Activated T-cell treated with anti-CD3 and anti-CD28 coated beads for 4 hours (primary cell): ENCODE data around the gene SLFNL1.

ENCODE experiments used
- DNase-seq: peaks from one replicate; pipeline ENCODE4 v3.0.0-alpha.2; 2020

Gene SLFNL1

DNA sequence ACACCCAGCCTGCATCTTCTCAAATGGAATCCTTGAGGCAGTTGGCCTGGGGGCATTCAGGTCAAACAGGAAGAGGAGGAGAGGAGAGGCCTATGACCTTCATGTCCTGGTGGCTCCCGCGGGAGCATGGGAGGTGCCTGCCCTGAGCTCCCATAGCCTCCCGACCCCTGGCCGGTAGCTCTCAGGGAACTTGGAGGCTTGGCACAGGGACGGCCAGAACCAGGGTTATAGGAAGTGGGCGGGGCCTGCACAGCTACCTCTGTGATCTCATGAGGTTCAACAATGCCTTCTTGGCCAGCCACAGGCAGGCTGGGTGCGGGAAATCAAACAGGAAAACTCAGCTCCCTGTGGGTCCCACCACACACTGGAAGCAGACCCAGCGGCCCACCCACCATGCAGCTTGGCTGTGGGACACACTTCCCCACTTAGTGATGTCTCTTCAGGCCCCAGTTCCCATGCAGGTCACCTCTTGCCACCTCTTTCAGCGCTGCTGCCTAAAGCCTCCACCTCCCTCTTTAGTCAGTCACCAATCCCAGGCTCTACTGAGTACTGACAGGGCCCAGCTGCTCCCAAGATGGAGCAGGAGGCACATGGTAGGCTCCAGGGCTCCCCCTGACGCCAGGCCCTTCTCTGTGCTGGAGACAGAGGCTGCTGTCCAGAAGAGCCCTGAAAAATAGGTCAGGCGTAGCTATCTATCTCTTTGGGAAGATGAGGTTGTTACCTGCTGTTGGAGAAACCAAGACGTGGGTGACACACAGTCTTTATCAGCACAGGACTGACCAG lies at the start of gene SLFNL1:
Gene SLFNL1, minus strand, starts transcription at position 200 of the 783 bp plus-strand sequence. CDS start 1,065 bp downstream, outside the sequence.
- no peak for DNase-seq

- no peak for DNase-seq
Observed at GRCh38 chr1:41056907-41057306, 35.4 kb upstream of the SLFNL1 start.

- no peak for DNase-seq
Observed at GRCh38 chr1:41053316-41053715, 31.8 kb upstream of the SLFNL1 start.

DNA sequence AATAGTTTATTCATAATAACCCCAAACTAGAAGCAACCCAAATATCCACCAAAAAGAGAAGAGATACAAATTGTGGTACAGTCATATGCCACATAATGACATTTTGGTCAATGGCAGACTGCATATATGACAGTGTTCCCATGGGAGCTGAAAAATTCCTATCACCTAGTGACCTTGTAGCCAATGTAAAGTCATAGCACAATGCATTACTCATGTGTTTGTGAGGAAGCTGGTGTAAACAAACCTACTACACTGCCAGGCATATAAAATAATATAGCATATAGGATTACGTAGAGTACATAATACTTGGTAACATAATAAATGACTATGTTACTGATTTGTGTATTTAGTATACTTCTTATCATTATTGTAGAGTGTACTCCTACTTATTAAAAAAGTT lies 29.5 kb upstream of the SLFNL1 start:
- no peak for DNase-seq

DNA sequence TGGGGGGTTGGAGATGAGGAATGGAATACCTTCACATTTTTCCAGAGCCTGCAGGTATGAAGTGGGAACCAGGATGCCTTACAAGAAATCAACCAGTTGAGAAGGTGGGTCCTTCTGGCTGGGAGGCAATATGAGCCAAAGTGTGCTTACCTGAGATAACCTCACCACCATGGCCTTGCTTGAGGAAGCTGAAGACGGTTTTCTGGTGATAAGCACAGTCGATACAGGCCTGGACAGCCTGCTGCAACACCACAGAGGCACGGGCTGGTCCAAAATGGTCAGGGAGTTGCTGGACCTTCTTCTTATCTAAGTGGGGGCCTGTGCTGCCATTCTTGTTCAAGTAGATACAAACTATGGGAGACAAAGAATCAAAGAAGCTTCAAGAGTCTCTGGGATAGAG lies 27.0 kb upstream of the SLFNL1 start:
- DNase-seq, result no peak

DNA sequence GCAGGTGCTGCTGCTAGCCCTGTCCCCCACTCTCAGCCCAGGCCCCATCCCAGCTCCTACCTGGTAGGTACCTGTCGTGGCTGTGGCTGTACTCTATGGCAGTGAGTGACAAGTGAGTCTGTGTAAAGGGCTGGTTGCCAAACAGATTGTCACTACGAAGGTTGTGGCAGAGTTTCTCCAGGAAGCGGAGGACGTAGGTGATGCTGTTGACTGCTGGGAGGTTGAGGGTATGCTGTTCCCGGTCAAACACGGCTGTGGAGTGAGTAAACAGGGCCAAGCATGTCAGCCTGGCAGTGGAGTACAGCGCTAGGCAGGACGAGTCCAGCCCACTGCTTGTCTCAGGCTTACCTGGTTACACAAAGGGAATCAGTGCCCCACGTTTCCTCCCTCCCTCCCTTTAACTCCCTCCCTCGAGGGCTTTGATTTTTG lies 24.8 kb upstream of the SLFNL1 start:
- DNase-seq, result no peak

DNA sequence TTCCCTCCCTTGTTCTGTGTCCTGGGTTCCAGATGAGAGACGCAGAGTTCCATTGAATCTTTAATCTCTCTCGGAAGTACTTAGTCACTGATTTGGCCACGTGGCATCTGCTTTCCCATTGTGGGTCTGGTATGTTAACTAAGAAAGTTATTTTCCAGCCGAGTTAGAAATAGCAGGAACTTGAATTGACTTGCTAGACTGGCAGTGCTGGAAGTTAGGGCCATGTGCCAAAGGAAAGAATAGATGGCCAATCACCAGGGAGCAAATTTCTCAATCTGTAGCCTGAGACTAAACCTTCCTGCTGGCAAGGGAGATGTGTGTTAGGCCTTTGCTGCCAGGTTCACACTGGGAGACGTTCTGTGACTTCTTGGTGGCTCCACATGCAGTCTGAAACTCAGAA lies 24.2 kb upstream of the SLFNL1 start:
- no peak for DNase-seq

DNA sequence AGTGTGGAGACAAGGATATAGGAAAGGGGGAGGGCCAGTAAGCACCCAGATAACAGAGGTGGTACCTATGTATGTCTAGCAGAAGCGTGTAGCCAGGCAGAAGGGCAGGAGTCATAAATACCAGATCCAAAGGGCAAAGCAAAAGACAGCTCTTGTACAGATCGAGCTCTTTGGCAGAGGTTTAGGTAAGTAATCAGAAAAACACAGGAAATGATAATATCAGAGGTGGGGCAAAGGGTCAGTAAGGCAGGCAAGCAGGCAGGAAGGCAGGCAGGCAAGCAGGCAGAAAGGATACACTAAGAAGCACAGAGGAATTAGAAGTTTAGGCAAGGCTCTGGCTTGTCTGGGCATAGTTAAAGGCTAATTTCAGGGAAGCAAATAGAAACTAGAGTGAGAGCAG lies 22.7 kb upstream of the SLFNL1 start:
- DNase-seq, result no peak

- no peak for DNase-seq
Observed at GRCh38 chr1:41041614-41042270, 20.2 kb upstream of the SLFNL1 start.

- no peak for DNase-seq
Observed at GRCh38 chr1:41038110-41038509, 16.6 kb upstream of the SLFNL1 start.

GRCh38 chr1:41037116-41037903 lies 15.8 kb upstream of the SLFNL1 start:
- DNase-seq, result no peak

- DNase-seq, result no peak
Observed at GRCh38 chr1:41033272-41033671, 11.7 kb upstream of the SLFNL1 start.

- DNase-seq, result no peak
Observed at GRCh38 chr1:41032147-41032546, 10.6 kb upstream of the SLFNL1 start.

- no peak for DNase-seq
Observed at GRCh38 chr1:41030872-41031616, 9.5 kb upstream of the SLFNL1 start.

- no peak for DNase-seq
Observed at GRCh38 chr1:41028034-41028642, 6.6 kb upstream of the SLFNL1 start.

GRCh38 chr1:41025979-41026819 lies 4.7 kb upstream of the SLFNL1 start:
- no peak for DNase-seq

DNA sequence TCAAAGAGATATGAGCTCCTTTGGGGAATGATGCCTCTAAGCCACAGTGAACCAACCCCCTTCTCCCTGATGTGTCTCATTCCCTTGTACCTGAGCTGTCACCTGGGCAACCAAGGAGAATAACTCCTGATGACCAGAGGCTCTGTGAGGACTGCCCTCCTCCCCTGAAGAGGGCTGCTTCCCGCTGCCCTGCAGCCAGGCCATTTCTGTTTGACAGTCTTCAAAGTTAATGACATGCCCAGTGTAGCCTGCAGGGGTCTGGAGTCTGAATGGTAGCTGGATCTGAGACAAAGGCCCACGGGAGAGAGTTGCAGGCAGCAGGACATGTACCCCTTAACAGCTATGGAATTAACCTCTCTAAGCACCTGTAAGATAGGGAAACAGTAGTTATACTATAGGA lies 3.4 kb upstream of the SLFNL1 start:
- no peak for DNase-seq

GRCh38 chr1:41023279-41023990 lies 1.9 kb upstream of the SLFNL1 start:
- DNase-seq, result no peak

DNA sequence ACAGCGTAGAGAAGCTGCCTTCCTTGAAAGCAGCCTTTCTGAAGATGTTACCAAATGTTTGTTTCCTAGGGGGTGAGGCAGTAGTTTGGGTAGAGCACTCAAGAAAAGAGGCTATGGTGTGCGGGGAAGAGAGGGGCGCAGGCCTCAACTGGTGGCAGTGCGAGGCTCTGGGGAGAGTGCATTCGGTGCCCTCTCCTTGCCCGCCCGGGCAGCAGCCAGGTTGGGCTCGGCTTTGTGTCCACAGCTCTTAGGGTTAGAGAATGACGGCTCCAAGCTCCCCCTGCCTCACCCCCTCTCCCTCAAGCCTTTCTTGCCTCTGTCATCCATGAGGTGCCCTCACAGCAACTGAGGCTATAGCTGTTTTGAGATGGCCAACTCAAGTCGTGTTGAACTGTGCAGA lies 899 bp upstream of the SLFNL1 start:
- DNase-seq, result no peak

GRCh38 chr1:41020654-41021053 lies 871 bp downstream of the SLFNL1 start:
- no peak for DNase-seq

- DNase-seq, result no peak
Observed at GRCh38 chr1:41020109-41020576, 1.4 kb downstream of the SLFNL1 start.
